IMR-90 (cell line): Measurements from ENCODE around the gene ZNF761. TPM values are rescaled to one million over a fixed set of nuclear protein-coding genes. Genes with fewer than 3 reads are reported as not detected.

Source experiments
- ATAC-seq: fragments of 200-7000 bp; cut with Tn5 transposase; 2 replicates; pipeline ENCODE4 v1.9.1; 2020; ENCODE audit warnings: low read depth, mild to moderate bottlenecking, moderate library complexity
- BruUV-seq: library from RNA; stranded (reverse); fragments of 400-500 nt; replicated peaks from 2 replicates; lab custom pipeline; 2021; lab: Mats Ljungman, UMichigan
- CTCF ChIA-PET: fragments of 300-600 bp; formaldehyde crosslinking; extraction: SDS; loops from one replicate; lab custom pipeline; 2021; ENCODE audit warnings: antibody characterized with exemption; lab: Yijun Ruan, JAX
- POLR2A ChIA-PET: fragments of 300-600 bp; sonication (Branson Sonifier 250); formaldehyde crosslinking; loops from one replicate; lab custom pipeline; 2022; ENCODE audit warnings: antibody characterized with exemption; ENCODE audit not compliant: unreplicated experiment; lab: Charles Lee
- DNase-seq: peaks from one replicate; pipeline ENCODE4 v3.0.0; 2013
- H2AFZ ChIP-seq: replicated peaks from 2 replicates; pipeline ENCODE3; 2013; ENCODE audit warnings: low read length, mild to moderate bottlenecking; ENCODE audit not compliant: poor library complexity
- H2AK5ac ChIP-seq: 2 replicates; pipeline ENCODE4 v1.6.1; 2013; ENCODE audit warnings: low read depth, low read length, inconsistent platforms
- H2AK9ac ChIP-seq: replicated peaks from 2 replicates; pipeline ENCODE3; 2013; ENCODE audit warnings: mild to moderate bottlenecking, low read depth, low read length, moderate library complexity; ENCODE audit not compliant: poor library complexity
- H2BK120ac ChIP-seq: 2 replicates; pipeline ENCODE4 v1.6.1; 2013; ENCODE audit warnings: low read depth, low read length, inconsistent platforms
- H2BK15ac ChIP-seq: 3 replicates; pipeline ENCODE4 v1.6.1; 2013; ENCODE audit warnings: low read depth, low read length, inconsistent platforms
- H2BK20ac ChIP-seq: 2 replicates; pipeline ENCODE4 v1.6.1; 2013; ENCODE audit warnings: low read depth, mild to moderate bottlenecking, inconsistent platforms, low read length, moderate library complexity
- H2BK5ac ChIP-seq: 2 replicates; pipeline ENCODE4 v1.6.1; 2013; ENCODE audit warnings: mild to moderate bottlenecking, low read depth, low read length, inconsistent platforms; ENCODE audit not compliant: poor library complexity, severe bottlenecking
- H3K14ac ChIP-seq: replicated peaks from 2 replicates; pipeline ENCODE4 v1.6.1; 2013; ENCODE audit warnings: low read depth, low read length, inconsistent platforms
- H3K18ac ChIP-seq: 2 replicates; pipeline ENCODE4 v1.6.1; 2013; ENCODE audit warnings: low read depth, low read length, control low read depth
- H3K23ac ChIP-seq: 2 replicates; pipeline ENCODE4 v1.6.1; 2013; ENCODE audit warnings: low read depth, low read length, inconsistent platforms
- H3K27ac ChIP-seq: 2 replicates; pipeline ENCODE4 v1.5.1; 2013; ENCODE audit warnings: mild to moderate bottlenecking, control low read depth, low read length; ENCODE audit not compliant: insufficient read depth
- H3K27me3 ChIP-seq: 2 replicates; pipeline ENCODE4 v1.6.1; 2013; ENCODE audit warnings: low read length; ENCODE audit not compliant: control insufficient read depth, insufficient read depth
- H3K36me3 ChIP-seq: 2 replicates; pipeline ENCODE4 v1.6.1; 2013; ENCODE audit warnings: low read length, mixed read lengths; ENCODE audit not compliant: control insufficient read depth, insufficient read depth
- H3K4ac ChIP-seq: 2 replicates; pipeline ENCODE4 v1.6.1; 2013; ENCODE audit warnings: low read depth, low read length, inconsistent platforms
- H3K4me1 ChIP-seq: 2 replicates; pipeline ENCODE4 v1.6.1; 2013; ENCODE audit warnings: low read length, mixed read lengths; ENCODE audit not compliant: control insufficient read depth, insufficient read depth
- H3K4me2 ChIP-seq: 2 replicates; pipeline ENCODE4 v1.6.1; 2013; ENCODE audit warnings: low read depth, mild to moderate bottlenecking, control low read depth, low read length, moderate library complexity
- H3K4me3 ChIP-seq: 2 replicates; pipeline ENCODE4 v1.5.1; 2013; ENCODE audit warnings: low read depth, mild to moderate bottlenecking, control low read depth, low read length, moderate library complexity; ENCODE audit not compliant: insufficient read depth
- H3K56ac ChIP-seq: 2 replicates; pipeline ENCODE4 v1.6.1; 2013; ENCODE audit warnings: low read length, inconsistent platforms; ENCODE audit not compliant: insufficient read depth; ENCODE audit errors: extremely low read depth
- H3K79me1 ChIP-seq, 2 experiments: 2 replicates each; pipeline ENCODE4 v1.6.1; 2013; ENCODE audit warnings: low read length in 2 of 2, inconsistent platforms in 1 of 2, low read depth in 1 of 2
- H3K9ac ChIP-seq: 2 replicates; pipeline ENCODE4 v1.6.1; 2013; ENCODE audit warnings: low read depth, low read length, control low read depth
- H3K9me1 ChIP-seq: 2 replicates; pipeline ENCODE4 v1.6.1; 2013; ENCODE audit warnings: low read length, inconsistent platforms; ENCODE audit not compliant: insufficient read depth
- H3K9me3 ChIP-seq: 2 replicates; pipeline ENCODE4 v1.6.1; 2013; ENCODE audit warnings: low read length; ENCODE audit not compliant: control insufficient read depth, insufficient read depth
- H4K20me1 ChIP-seq: 2 replicates; pipeline ENCODE4 v1.6.1; 2013; ENCODE audit warnings: low read length, inconsistent platforms; ENCODE audit not compliant: insufficient read depth
- H4K5ac ChIP-seq: 2 replicates; pipeline ENCODE4 v1.6.1; 2013; ENCODE audit warnings: mild to moderate bottlenecking, low read depth, low read length, control low read depth
- H4K8ac ChIP-seq, 2 experiments: 2 replicates each; pipeline ENCODE4 v1.6.1; 2013; ENCODE audit warnings: low read depth in 2 of 2, low read length in 2 of 2, control low read depth in 1 of 2, inconsistent platforms in 1 of 2
- H4K91ac ChIP-seq: 2 replicates; pipeline ENCODE4 v1.6.1; 2013; ENCODE audit warnings: low read depth, low read length, inconsistent platforms; ENCODE audit not compliant: insufficient read depth
- FOS ChIP-seq: fragments of 150-350 bp; IDR thresholded peaks from 2 replicates; pipeline ENCODE4 v1.6.1; 2016; ENCODE audit warnings: low read depth, low read length
- MAZ ChIP-seq: IDR thresholded peaks from 2 replicates; pipeline ENCODE4 v1.6.1; 2012; ENCODE audit warnings: low read depth, mild to moderate bottlenecking, low read length, improper control_type of control experiment, moderate library complexity, borderline replicate concordance
- NFE2L2 ChIP-seq: fragments of 150-350 bp; IDR thresholded peaks from 2 replicates; pipeline ENCODE4 v1.6.1; 2016; ENCODE audit warnings: low read depth, mild to moderate bottlenecking, low read length
- RCOR1 ChIP-seq: IDR thresholded peaks from 2 replicates; pipeline ENCODE4 v1.6.1; 2012; ENCODE audit warnings: mild to moderate bottlenecking, low read length, improper control_type of control experiment; ENCODE audit not compliant: insufficient replicate concordance
- RFX5 ChIP-seq: IDR thresholded peaks from 2 replicates; pipeline ENCODE4 v1.8.0; 2012; ENCODE audit warnings: low read depth, mild to moderate bottlenecking, low read length, moderate library complexity
- WGBS, 2 experiments: methylation state at CpG; one replicate each; pipeline versions ENCODE4 v1.1.5 to v1.1.7; 2013; ENCODE audit warnings: missing lambda C conversion rate in 2 of 2; ENCODE audit not compliant: insufficient read length in 1 of 2; ENCODE audit errors: extremely low coverage in 2 of 2; 5-methylcytosine and 5-hydroxymethylcytosine counted together
- dilution Hi-C: fragments of 300-500 bp; cut with HindIII; formaldehyde crosslinking; loops from one replicate; pipeline ENCODE4 v1.14.3; 2018; ENCODE audit warnings: low sequenced_read_pairs; ENCODE audit not compliant: unreplicated experiment
- in situ Hi-C: fragments of 300-500 bp; cut with MboI; formaldehyde crosslinking; loops from 3 replicates; pipeline ENCODE4 v1.14.3; 2019; ENCODE audit warnings: low sequenced_read_pairs, inconsistent platforms, mixed read lengths
- intact Hi-C: fragments of 100-400 bp; cut with micrococcal nuclease; formaldehyde crosslinking; loops from 2 replicates; pipeline ENCODE4 v1.10.0; 2022
- polyA plus RNA-seq, 3 experiments: library from polyadenylated mRNA; depleted of rRNA; stranded (reverse); fragments of >200 nt; gene quantifications; 2 replicates each; pipeline ENCODE4 v1.2.3, GENCODE V29; 2012; ENCODE audit warnings: low replicate concordance in 1 of 3
- total RNA-seq: library from RNA; depleted of rRNA; stranded (reverse); fragments of >200 nt; gene quantifications from 2 replicates; pipeline ENCODE4 v1.2.3, GENCODE V29; 2012
- TF ChIP-seq, protein P1 (sequence below): fragments of 150-350 bp; IDR thresholded peaks from 2 replicates; pipeline ENCODE4 v1.6.1; 2017; ENCODE audit warnings: mild to moderate bottlenecking, antibody characterized with exemption, low read length, low read depth
- TF ChIP-seq, protein P2 (sequence below): fragments of 150-350 bp; IDR thresholded peaks from 2 replicates; pipeline ENCODE4 v1.6.1; 2016; ENCODE audit warnings: low read depth, mild to moderate bottlenecking, low read length, moderate library complexity, borderline replicate concordance
- TF ChIP-seq, protein P3 (sequence below): conservative IDR thresholded peaks from 2 replicates; pipeline ENCODE4 v1.5.1; 2012; ENCODE audit warnings: mild to moderate bottlenecking, low read depth, low read length, improper control_type of control experiment

Gene ZNF761
- total and polyA plus RNA-seq, 2 of the 4 experiments (the other 2 are of a cell fraction): 7.9 to 21.9 TPM

DNA sequence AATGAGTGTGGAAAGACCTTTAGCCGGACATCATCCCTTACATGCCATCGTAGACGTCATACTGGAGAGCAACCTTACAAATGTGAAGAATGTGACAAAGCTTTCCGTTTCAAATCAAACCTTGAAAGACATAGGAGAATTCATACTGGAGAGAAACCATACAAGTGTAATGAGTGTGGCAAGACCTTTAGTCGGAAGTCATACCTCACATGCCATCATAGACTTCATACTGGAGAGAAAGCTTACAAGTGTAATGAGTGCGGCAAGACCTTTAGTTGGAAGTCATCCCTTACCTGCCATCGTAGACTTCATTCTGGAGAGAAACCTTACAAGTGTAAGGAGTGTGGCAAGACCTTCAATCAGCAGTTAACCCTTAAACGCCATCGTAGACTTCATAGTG is 24.0 kb downstream of the ZNF761 start:
- H3K23ac ChIP-seq: no peak overlapping the region
- no peak overlapping the region for H2BK20ac ChIP-seq
- intact Hi-C loops (no loop called here), dilution Hi-C loops (no loop called here), in situ Hi-C loops (no loop called here)
- no peak overlapping the region for H4K5ac ChIP-seq
- POLR2A ChIA-PET: no interaction called here
- H4K91ac ChIP-seq: no peak overlapping the region
- no peaks in the 10 kb centered on the region for H3K79me1 ChIP-seq
- DNase-seq: no peak
- H3K9me3 ChIP-seq: peaks cover 59% of the 10 kb centered on the region
- H3K4me2 ChIP-seq: no peak overlapping the region
- H3K36me3 ChIP-seq: peaks cover 34% of the 10 kb centered on the region
- H3K9me1 ChIP-seq: no peaks in the 10 kb centered on the region
- no peak overlapping the region for H2AFZ ChIP-seq
- WGBS, 2 experiments: no CpG with 5 or more reads among the region's 9 CpGs
- H2AK9ac ChIP-seq: no peak overlapping the region
- no peak overlapping the region for H3K4me3 ChIP-seq
- BruUV-seq: no TSS peak
- H3K4me1 ChIP-seq: no peaks in the 10 kb centered on the region
- no peak overlapping the region for H4K8ac ChIP-seq
- no peak overlapping the region for H3K27ac ChIP-seq
- no peaks in the 10 kb centered on the region for H3K27me3 ChIP-seq
- no peak overlapping the region for H2AK5ac ChIP-seq
- no peak overlapping the region for H3K9ac ChIP-seq
- no peaks in the 10 kb centered on the region for H4K20me1 ChIP-seq
- TF ChIP-seq NFE2L2: no peak
- TF ChIP-seq, protein P1, sequence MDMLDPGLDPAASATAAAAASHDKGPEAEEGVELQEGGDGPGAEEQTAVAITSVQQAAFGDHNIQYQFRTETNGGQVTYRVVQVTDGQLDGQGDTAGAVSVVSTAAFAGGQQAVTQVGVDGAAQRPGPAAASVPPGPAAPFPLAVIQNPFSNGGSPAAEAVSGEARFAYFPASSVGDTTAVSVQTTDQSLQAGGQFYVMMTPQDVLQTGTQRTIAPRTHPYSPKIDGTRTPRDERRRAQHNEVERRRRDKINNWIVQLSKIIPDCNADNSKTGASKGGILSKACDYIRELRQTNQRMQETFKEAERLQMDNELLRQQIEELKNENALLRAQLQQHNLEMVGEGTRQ: no peak
- TF ChIP-seq RFX5: no peak
- TF ChIP-seq MAZ: no peak
- TF ChIP-seq FOS: no peak
- no peak for TF ChIP-seq RCOR1
- TF ChIP-seq, protein P2, sequence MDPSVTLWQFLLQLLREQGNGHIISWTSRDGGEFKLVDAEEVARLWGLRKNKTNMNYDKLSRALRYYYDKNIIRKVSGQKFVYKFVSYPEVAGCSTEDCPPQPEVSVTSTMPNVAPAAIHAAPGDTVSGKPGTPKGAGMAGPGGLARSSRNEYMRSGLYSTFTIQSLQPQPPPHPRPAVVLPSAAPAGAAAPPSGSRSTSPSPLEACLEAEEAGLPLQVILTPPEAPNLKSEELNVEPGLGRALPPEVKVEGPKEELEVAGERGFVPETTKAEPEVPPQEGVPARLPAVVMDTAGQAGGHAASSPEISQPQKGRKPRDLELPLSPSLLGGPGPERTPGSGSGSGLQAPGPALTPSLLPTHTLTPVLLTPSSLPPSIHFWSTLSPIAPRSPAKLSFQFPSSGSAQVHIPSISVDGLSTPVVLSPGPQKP: no peak
- TF ChIP-seq, protein P3, sequence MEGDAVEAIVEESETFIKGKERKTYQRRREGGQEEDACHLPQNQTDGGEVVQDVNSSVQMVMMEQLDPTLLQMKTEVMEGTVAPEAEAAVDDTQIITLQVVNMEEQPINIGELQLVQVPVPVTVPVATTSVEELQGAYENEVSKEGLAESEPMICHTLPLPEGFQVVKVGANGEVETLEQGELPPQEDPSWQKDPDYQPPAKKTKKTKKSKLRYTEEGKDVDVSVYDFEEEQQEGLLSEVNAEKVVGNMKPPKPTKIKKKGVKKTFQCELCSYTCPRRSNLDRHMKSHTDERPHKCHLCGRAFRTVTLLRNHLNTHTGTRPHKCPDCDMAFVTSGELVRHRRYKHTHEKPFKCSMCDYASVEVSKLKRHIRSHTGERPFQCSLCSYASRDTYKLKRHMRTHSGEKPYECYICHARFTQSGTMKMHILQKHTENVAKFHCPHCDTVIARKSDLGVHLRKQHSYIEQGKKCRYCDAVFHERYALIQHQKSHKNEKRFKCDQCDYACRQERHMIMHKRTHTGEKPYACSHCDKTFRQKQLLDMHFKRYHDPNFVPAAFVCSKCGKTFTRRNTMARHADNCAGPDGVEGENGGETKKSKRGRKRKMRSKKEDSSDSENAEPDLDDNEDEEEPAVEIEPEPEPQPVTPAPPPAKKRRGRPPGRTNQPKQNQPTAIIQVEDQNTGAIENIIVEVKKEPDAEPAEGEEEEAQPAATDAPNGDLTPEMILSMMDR: no peak
- H3K14ac ChIP-seq: no peak overlapping the region
- H3K18ac ChIP-seq: no peak overlapping the region
- H2BK5ac ChIP-seq: no peak overlapping the region
- no peak overlapping the region for H3K4ac ChIP-seq
- H2BK120ac ChIP-seq: no peak overlapping the region
- H3K56ac ChIP-seq: no peak overlapping the region
- CTCF ChIA-PET: no interaction called here
- H2BK15ac ChIP-seq: no peak overlapping the region
- no peak for ATAC-seq
